ENCODE results near the gene MOCS2. TPM values are rescaled to one million over a fixed set of nuclear protein-coding genes. Genes with fewer than 3 reads are reported as not detected.

MOCS2 gene
- total RNA-seq, 1 experiment from 2014 or later, result 17.4 TPM

GRCh38 chr5:53111139-53111538 is 1.6 kb upstream of the MOCS2 start:
- H3K27me3 ChIP-seq (ENCODE audit: control insufficient read depth, insufficient read depth, low read length), result no peaks in the 10 kb centered on the region
- DNase-seq, result no peak
- H3K36me3 ChIP-seq (replicated peaks; ENCODE audit: control insufficient read depth, insufficient read depth, low read length), result no peaks in the 10 kb centered on the region
- no peak overlapping the region for H3K4me3 ChIP-seq (ENCODE audit: insufficient read depth, low read depth, low read length)

GRCh38 chr5:53110156-53110555 is 599 bp upstream of the MOCS2 start:
- Histone ChIP-seq H3K4me3 (ENCODE audit: insufficient read depth, low read depth, low read length) (peak overlapping the region; percentile 77), H3K27me3 (ENCODE audit: control insufficient read depth, insufficient read depth, low read length) (no peaks in the 10 kb centered on the region), H3K36me3 (replicated peaks; ENCODE audit: control insufficient read depth, insufficient read depth, low read length) (no peaks in the 10 kb centered on the region)
- no peak for DNase-seq

GRCh38 chr5:53109056-53109442 is 508 bp downstream of the MOCS2 start:
- Histone ChIP-seq H3K36me3 (replicated peaks; ENCODE audit: control insufficient read depth, insufficient read depth, low read length) (no peaks in the 10 kb centered on the region), H3K27me3 (ENCODE audit: control insufficient read depth, insufficient read depth, low read length) (no peaks in the 10 kb centered on the region), H3K4me3 (ENCODE audit: insufficient read depth, low read depth, low read length) (peak overlapping the region; percentile 77)
- DNase-seq, result no peak

GRCh38 chr5:53105611-53106300 is 3.8 kb downstream of the MOCS2 start:
- no peak for DNase-seq
- Histone ChIP-seq H3K27me3 (ENCODE audit: control insufficient read depth, insufficient read depth, low read length) (no peaks in the 10 kb centered on the region), H3K4me3 (ENCODE audit: insufficient read depth, low read depth, low read length) (no peak overlapping the region), H3K36me3 (replicated peaks; ENCODE audit: control insufficient read depth, insufficient read depth, low read length) (no peaks in the 10 kb centered on the region; the same call in 1 of the 2 replicates)

- Histone ChIP-seq H3K27me3 (ENCODE audit: control insufficient read depth, insufficient read depth, low read length) (no peaks in the 10 kb centered on the region), H3K4me3 (ENCODE audit: insufficient read depth, low read depth, low read length) (no peak overlapping the region), H3K36me3 (replicated peaks; ENCODE audit: control insufficient read depth, insufficient read depth, low read length) (no peaks in the 10 kb centered on the region; the same call in none of the 2 replicates)
- no peak for DNase-seq
Observed at GRCh38 chr5:53100606-53101005, 9.0 kb downstream of the MOCS2 start.

- DNase-seq, result no peak
- Histone ChIP-seq H3K4me3 (ENCODE audit: insufficient read depth, low read depth, low read length) (no peak overlapping the region), H3K36me3 (replicated peaks; ENCODE audit: control insufficient read depth, insufficient read depth, low read length) (no peaks in the 10 kb centered on the region; the same call in none of the 2 replicates), H3K27me3 (ENCODE audit: control insufficient read depth, insufficient read depth, low read length) (no peaks in the 10 kb centered on the region)
Observed at GRCh38 chr5:53099546-53099945, 10.0 kb downstream of the MOCS2 start.

GRCh38 chr5:53095931-53096525 is 13.5 kb downstream of the MOCS2 start:
- H3K27me3 ChIP-seq (ENCODE audit: control insufficient read depth, insufficient read depth, low read length), result no peaks in the 10 kb centered on the region
- H3K4me3 ChIP-seq (ENCODE audit: insufficient read depth, low read depth, low read length), result no peak overlapping the region
- no peak for DNase-seq
- no peaks in the 10 kb centered on the region; the same call in 1 of the 2 replicates for H3K36me3 ChIP-seq (replicated peaks; ENCODE audit: control insufficient read depth, insufficient read depth, low read length)

GRCh38 chr5:53095217-53095616 is 14.3 kb downstream of the MOCS2 start:
- no peaks in the 10 kb centered on the region; the same call in 1 of the 2 replicates for H3K36me3 ChIP-seq (replicated peaks; ENCODE audit: control insufficient read depth, insufficient read depth, low read length)
- no peak for DNase-seq
- H3K4me3 ChIP-seq (ENCODE audit: insufficient read depth, low read depth, low read length), result no peak overlapping the region
- no peaks in the 10 kb centered on the region for H3K27me3 ChIP-seq (ENCODE audit: control insufficient read depth, insufficient read depth, low read length)

- no peak for DNase-seq
- H3K27me3 ChIP-seq (ENCODE audit: control insufficient read depth, insufficient read depth, low read length), result no peaks in the 10 kb centered on the region
- no peak overlapping the region for H3K4me3 ChIP-seq (ENCODE audit: insufficient read depth, low read depth, low read length)
- H3K36me3 ChIP-seq (replicated peaks; ENCODE audit: control insufficient read depth, insufficient read depth, low read length), result no peaks in the 10 kb centered on the region
Observed at GRCh38 chr5:53092242-53092641, 17.3 kb downstream of the MOCS2 start.

GRCh38 chr5:53091289-53091688 is 18.3 kb downstream of the MOCS2 start:
- DNase-seq, result no peak
- no peak overlapping the region for H3K4me3 ChIP-seq (ENCODE audit: insufficient read depth, low read depth, low read length)
- H3K27me3 ChIP-seq (ENCODE audit: control insufficient read depth, insufficient read depth, low read length), result no peaks in the 10 kb centered on the region
- H3K36me3 ChIP-seq (replicated peaks; ENCODE audit: control insufficient read depth, insufficient read depth, low read length), result no peaks in the 10 kb centered on the region

GRCh38 chr5:53090229-53090628 is 19.3 kb downstream of the MOCS2 start:
- DNase-seq, result no peak
- no peak overlapping the region for H3K4me3 ChIP-seq (ENCODE audit: insufficient read depth, low read depth, low read length)
- no peaks in the 10 kb centered on the region for H3K36me3 ChIP-seq (replicated peaks; ENCODE audit: control insufficient read depth, insufficient read depth, low read length)
- H3K27me3 ChIP-seq (ENCODE audit: control insufficient read depth, insufficient read depth, low read length), result no peaks in the 10 kb centered on the region

GRCh38 chr5:53089481-53089991 is 20.0 kb downstream of the MOCS2 start:
- no peak for DNase-seq
- H3K4me3 ChIP-seq (ENCODE audit: insufficient read depth, low read depth, low read length), result no peak overlapping the region
- no peaks in the 10 kb centered on the region for H3K27me3 ChIP-seq (ENCODE audit: control insufficient read depth, insufficient read depth, low read length)
- no peaks in the 10 kb centered on the region for H3K36me3 ChIP-seq (replicated peaks; ENCODE audit: control insufficient read depth, insufficient read depth, low read length)

- Histone ChIP-seq H3K4me3 (ENCODE audit: insufficient read depth, low read depth, low read length) (no peak overlapping the region), H3K36me3 (replicated peaks; ENCODE audit: control insufficient read depth, insufficient read depth, low read length) (no peaks in the 10 kb centered on the region), H3K27me3 (ENCODE audit: control insufficient read depth, insufficient read depth, low read length) (no peaks in the 10 kb centered on the region)
- DNase-seq, result no peak
Observed at GRCh38 chr5:53087621-53088121, 21.9 kb downstream of the MOCS2 start.

GRCh38 chr5:53087171-53087570 is 22.4 kb downstream of the MOCS2 start:
- Histone ChIP-seq H3K4me3 (ENCODE audit: insufficient read depth, low read depth, low read length) (no peak overlapping the region), H3K36me3 (replicated peaks; ENCODE audit: control insufficient read depth, insufficient read depth, low read length) (no peaks in the 10 kb centered on the region), H3K27me3 (ENCODE audit: control insufficient read depth, insufficient read depth, low read length) (no peaks in the 10 kb centered on the region)
- DNase-seq, result no peak

- no peaks in the 10 kb centered on the region for H3K36me3 ChIP-seq (replicated peaks; ENCODE audit: control insufficient read depth, insufficient read depth, low read length)
- H3K4me3 ChIP-seq (ENCODE audit: insufficient read depth, low read depth, low read length), result no peak overlapping the region
- no peak for DNase-seq
- no peaks in the 10 kb centered on the region for H3K27me3 ChIP-seq (ENCODE audit: control insufficient read depth, insufficient read depth, low read length)
Observed at GRCh38 chr5:53084546-53085255, 24.9 kb downstream of the MOCS2 start.
